K562 (cell line): ENCODE measurements around the gene IQGAP3. TPM values are rescaled to one million over a fixed set of nuclear protein-coding genes. Genes with fewer than 3 reads are reported as not detected.

Source experiments
- C11orf30 ChIP-seq: fragments of 450-650 bp; IDR thresholded peaks from 2 replicates; pipeline ENCODE4 v1.6.1; 2016; ENCODE audit warnings: low read depth, mild to moderate bottlenecking
- CCNT2 ChIP-seq: IDR thresholded peaks from 2 replicates; pipeline ENCODE4 v1.6.1; 2011; ENCODE audit warnings: borderline replicate concordance, low read depth, mild to moderate bottlenecking, moderate library complexity, mixed read lengths, low read length; ENCODE audit not compliant: insufficient read length; ENCODE audit errors: extremely low read depth
- CHD1 ChIP-seq: fragments of 200-600 bp; sonication (generic); IDR thresholded peaks from one replicate; pipeline ENCODE4 v1.6.1; 2012; ENCODE audit warnings: mild to moderate bottlenecking, moderate library complexity, low read length, inconsistent platforms
- CREBBP ChIP-seq: IDR thresholded peaks from one replicate; pipeline ENCODE4 v1.6.1; 2012; ENCODE audit warnings: low read depth, mild to moderate bottlenecking, control low read depth, inconsistent platforms, low read length
- ESRRB ChIP-seq: fragments of 250-450 bp; sonication (Bioruptor Pico); IDR thresholded peaks from 2 replicates; pipeline ENCODE4 v1.5.0; 2020; ENCODE audit warnings: mild to moderate bottlenecking, moderate library complexity, borderline replicate concordance
- EWSR1 ChIP-seq: fragments of 450-650 bp; IDR thresholded peaks from 2 replicates; pipeline ENCODE4 v1.6.1; 2018; ENCODE audit warnings: borderline replicate concordance, mild to moderate bottlenecking, low read depth, moderate library complexity; ENCODE audit not compliant: partially characterized antibody
- GATA2 ChIP-seq: sonication (generic); formaldehyde crosslinking; IDR thresholded peaks from 2 replicates; pipeline ENCODE4 v1.4.0; 2020; ENCODE audit warnings: mild to moderate bottlenecking, missing genetic modification reagents
- HMG20B ChIP-seq: fragments of 250-450 bp; sonication (Bioruptor Pico); IDR thresholded peaks from 2 replicates; pipeline ENCODE4 v1.5.0; 2021; ENCODE audit warnings: mild to moderate bottlenecking
- KLF6 ChIP-seq: fragments of 250-450 bp; sonication (Bioruptor Pico); IDR thresholded peaks from 2 replicates; pipeline ENCODE4 v1.4.0; 2020; ENCODE audit warnings: mild to moderate bottlenecking, moderate library complexity, borderline replicate concordance
- NFIC ChIP-seq: fragments of 450-650 bp; IDR thresholded peaks from 2 replicates; pipeline ENCODE4 v1.6.1; 2017; ENCODE audit warnings: mild to moderate bottlenecking, inconsistent platforms
- NFXL1 ChIP-seq: fragments of 450-650 bp; formaldehyde crosslinking; IDR thresholded peaks from 2 replicates; pipeline ENCODE4 v1.4.0; 2021; ENCODE audit warnings: mild to moderate bottlenecking
- PHF8 ChIP-seq: fragments of 200-600 bp; sonication (generic); IDR thresholded peaks from 2 replicates; pipeline ENCODE4 v1.6.1; 2012; ENCODE audit warnings: mixed run types, mild to moderate bottlenecking, inconsistent platforms, low read length, moderate library complexity, borderline replicate concordance
- RAD21 ChIP-seq, 2 experiments: fragments of 250-450 bp in 1 of 2; fragments of 450-650 bp in 1 of 2; sonication (Bioruptor Pico) in 1 of 2; formaldehyde crosslinking in 1 of 2; IDR thresholded peaks in 1 of 2; conservative IDR thresholded peaks in 1 of 2; 2 replicates each; pipeline versions ENCODE4 v1.4.0 to v1.8.0; 2020 to 2022; ENCODE audit warnings: mild to moderate bottlenecking in 2 of 2, moderate library complexity in 1 of 2
- RBM14 ChIP-seq: fragments of 200-400 bp; formaldehyde crosslinking; IDR thresholded peaks from 2 replicates; pipeline ENCODE4 v1.6.1; 2018; ENCODE audit warnings: low read depth, mild to moderate bottlenecking, low read length, moderate library complexity, borderline replicate concordance; ENCODE audit not compliant: insufficient read depth
- SMARCB1 ChIP-seq: IDR thresholded peaks from 2 replicates; pipeline ENCODE4 v1.6.1; 2011; ENCODE audit warnings: improper control_type of control experiment, low read depth; ENCODE audit not compliant: insufficient read length
- SNAPC5 ChIP-seq: fragments of 250-450 bp; sonication (Bioruptor Pico); IDR thresholded peaks from 2 replicates; pipeline ENCODE4 v1.8.0; 2021; ENCODE audit warnings: moderate library complexity, mild to moderate bottlenecking, inconsistent platforms
- SP2 ChIP-seq: IDR thresholded peaks from 2 replicates; pipeline ENCODE4 v1.6.1; 2011; ENCODE audit warnings: mild to moderate bottlenecking, low read depth, low read length, moderate library complexity; ENCODE audit not compliant: poor library complexity, severe bottlenecking; ENCODE audit errors: extremely low read depth
- U2AF1 ChIP-seq: fragments of 200-400 bp; formaldehyde crosslinking; optimal IDR thresholded peaks from 2 replicates; pipeline ENCODE3; 2017; ENCODE audit warnings: mild to moderate bottlenecking, low read depth, low read length, moderate library complexity
- VEZF1 ChIP-seq: fragments of 200-800 bp; sonication (Bioruptor generic); IDR thresholded peaks from 2 replicates; pipeline ENCODE4 v1.6.1; 2017; ENCODE audit warnings: missing genetic modification characterization, missing compliant biosample characterization
- ZEB2 ChIP-seq: fragments of 450-650 bp; IDR thresholded peaks from 2 replicates; pipeline ENCODE4 v1.6.1; 2016
- ZNF23 ChIP-seq: fragments of 250-450 bp; sonication (Bioruptor Pico); IDR thresholded peaks from 2 replicates; pipeline ENCODE4 v1.4.0; 2020; ENCODE audit warnings: mild to moderate bottlenecking
- ZNF24 ChIP-seq: fragments of 450-650 bp; IDR thresholded peaks from 2 replicates; pipeline ENCODE4 v1.6.1; 2016
- ZNF311 ChIP-seq: fragments of 250-450 bp; sonication (Bioruptor Pico); IDR thresholded peaks from 2 replicates; pipeline ENCODE4 v1.4.0; 2020; ENCODE audit warnings: mild to moderate bottlenecking, moderate library complexity
- ZNF668 ChIP-seq: fragments of 250-450 bp; sonication (Bioruptor Pico); IDR thresholded peaks from 2 replicates; pipeline ENCODE4 v1.8.0; 2022; ENCODE audit warnings: mild to moderate bottlenecking, inconsistent platforms
- ZNF830 ChIP-seq: fragments of 250-450 bp; sonication (Bioruptor Pico); IDR thresholded peaks from 2 replicates; pipeline ENCODE4 v1.5.0; 2021; ENCODE audit warnings: mild to moderate bottlenecking
- polyA plus RNA-seq, 8 experiments: library from polyadenylated mRNA; depleted of rRNA in 4 of 8; stranded (reverse) in 5 of 8; unstranded in 3 of 8; fragments of >200 nt; fragmentation: Nextera tagmentation in 2 of 8; fragmentation: Illumina TruSeq in 1 of 8; extraction: Ambion mirVana in 2 of 8; extraction: Trizol in 1 of 8; gene quantifications; 2 replicates each; pipeline versions ENCODE4 v1.2.1 to v1.2.3, GENCODE V29; 2011 to 2014; ENCODE audit warnings: inconsistent platforms in 1 of 8, missing spikeins in 1 of 8
- total RNA-seq, 7 experiments: library from RNA; depleted of rRNA in 6 of 7; stranded (reverse); fragments of >200 nt in 6 of 7; fragmentation: Illumina TruSeq in 2 of 7; extraction: Trizol in 2 of 7; gene quantifications; 2 replicates each; pipeline versions ENCODE4 v1.2.1 to v1.2.3, GENCODE V29; 2011 to 2021; ENCODE audit warnings: low replicate concordance in 1 of 7
- TF ChIP-seq, protein P1 (sequence below): fragments of 450-650 bp; IDR thresholded peaks from 2 replicates; pipeline ENCODE4 v1.6.1; 2016; ENCODE audit warnings: antibody characterized with exemption

The IQGAP3 gene
- total and polyA plus RNA-seq, 9 of the 15 experiments (the other 6 are each of a cell fraction or from before 2014, with no cell fraction given) = 1.4 to 16.6 (median 11.9) TPM

GRCh38 chr1:156480411-156481192, 91.8 kb downstream of the IQGAP3 start (continued):
- TF ChIP-seq ZEB2 (no peak), U2AF1 (no peak), HMG20B (CRISPR knock-in tag) (no peak), C11orf30 (no peak), ESRRB (CRISPR knock-in tag) (no peak), PHF8 (no peak), ZNF311 (CRISPR knock-in tag) (no peak), SMARCB1 (no peak), SP2 (no peak), EWSR1 (no peak), RAD21 (CRISPR knock-in tag; conservative IDR thresholded peaks at IDR 0.05 in 1 of 2, IDR thresholded peaks at IDR 0.05 in 1 of 2) (peak; percentile 40 to 76), VEZF1 (peak; percentile 45), ZNF23 (CRISPR knock-in tag) (no peak), NFIC (no peak), CHD1 (no peak), ZNF24 (no peak), CREBBP (no peak), CCNT2 (no peak), SNAPC5 (CRISPR knock-in tag) (no peak), ZNF668 (CRISPR knock-in tag) (no peak), NFXL1 (CRISPR knock-in tag) (no peak), RBM14 (no peak), GATA2 (CRISPR knock-in tag) (no peak), ZNF830 (CRISPR knock-in tag) (no peak), KLF6 (CRISPR knock-in tag) (no peak)
- TF ChIP-seq, protein P1, sequence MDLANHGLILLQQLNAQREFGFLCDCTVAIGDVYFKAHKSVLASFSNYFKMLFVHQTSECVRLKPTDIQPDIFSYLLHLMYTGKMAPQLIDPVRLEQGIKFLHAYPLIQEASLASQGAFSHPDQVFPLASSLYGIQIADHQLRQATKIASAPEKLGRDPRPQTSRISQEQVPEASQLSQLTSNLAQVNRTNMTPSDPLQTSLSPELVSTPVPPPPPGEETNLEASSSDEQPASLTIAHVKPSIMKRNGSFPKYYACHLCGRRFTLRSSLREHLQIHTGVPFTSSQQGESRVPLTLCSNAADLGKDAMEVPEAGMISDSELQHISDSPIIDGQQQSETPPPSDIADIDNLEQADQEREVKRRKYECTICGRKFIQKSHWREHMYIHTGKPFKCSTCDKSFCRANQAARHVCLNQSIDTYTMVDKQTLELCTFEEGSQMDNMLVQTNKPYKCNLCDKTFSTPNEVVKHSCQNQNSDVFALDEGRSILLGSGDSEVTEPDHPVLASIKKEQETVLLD = no peak
